ENCODE data around the gene RORB. TPM values are rescaled to one million over a fixed set of nuclear protein-coding genes. Genes with fewer than 3 reads are reported as not detected.

Gene RORB
- total RNA-seq, 1 donor from 2014 or later: 2.7 TPM

DNA sequence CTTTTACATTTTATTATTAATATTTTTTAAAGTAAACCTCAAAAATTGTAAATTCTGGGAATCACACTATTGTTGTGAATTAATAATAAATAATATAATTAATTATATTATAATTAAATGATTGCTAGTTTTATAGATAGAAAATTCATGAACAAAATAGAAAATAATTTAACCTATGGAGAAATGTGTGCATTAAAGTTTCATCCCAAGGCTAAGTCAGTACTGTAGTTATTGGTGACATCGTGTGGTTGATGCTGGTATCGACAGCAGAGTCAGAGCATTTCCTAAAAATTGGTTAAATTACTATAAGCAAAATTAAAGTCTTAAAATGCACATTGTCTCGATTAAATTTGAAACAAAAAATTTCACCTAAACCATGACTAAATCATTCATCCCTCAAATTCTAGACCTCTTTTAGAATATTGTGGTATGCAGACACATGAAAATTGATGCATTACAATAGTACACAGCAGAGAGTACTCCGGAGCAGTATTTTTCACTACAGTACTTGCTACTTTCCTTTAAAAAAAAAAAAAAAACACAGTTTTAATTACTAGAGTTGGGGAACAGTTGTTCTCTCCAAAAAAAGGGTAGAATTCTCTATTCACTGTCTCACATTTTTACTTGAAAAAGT lies 73.9 kb downstream of the RORB start:
- intact Hi-C loops (cut with DNase I): no loop called here
- no peak for TF ChIP-seq POLR2AphosphoS5 (IDR thresholded peaks at IDR 0.05; ENCODE audit: insufficient read depth in 1 of 2, low read depth in 1 of 2)
- TF ChIP-seq, protein P1, sequence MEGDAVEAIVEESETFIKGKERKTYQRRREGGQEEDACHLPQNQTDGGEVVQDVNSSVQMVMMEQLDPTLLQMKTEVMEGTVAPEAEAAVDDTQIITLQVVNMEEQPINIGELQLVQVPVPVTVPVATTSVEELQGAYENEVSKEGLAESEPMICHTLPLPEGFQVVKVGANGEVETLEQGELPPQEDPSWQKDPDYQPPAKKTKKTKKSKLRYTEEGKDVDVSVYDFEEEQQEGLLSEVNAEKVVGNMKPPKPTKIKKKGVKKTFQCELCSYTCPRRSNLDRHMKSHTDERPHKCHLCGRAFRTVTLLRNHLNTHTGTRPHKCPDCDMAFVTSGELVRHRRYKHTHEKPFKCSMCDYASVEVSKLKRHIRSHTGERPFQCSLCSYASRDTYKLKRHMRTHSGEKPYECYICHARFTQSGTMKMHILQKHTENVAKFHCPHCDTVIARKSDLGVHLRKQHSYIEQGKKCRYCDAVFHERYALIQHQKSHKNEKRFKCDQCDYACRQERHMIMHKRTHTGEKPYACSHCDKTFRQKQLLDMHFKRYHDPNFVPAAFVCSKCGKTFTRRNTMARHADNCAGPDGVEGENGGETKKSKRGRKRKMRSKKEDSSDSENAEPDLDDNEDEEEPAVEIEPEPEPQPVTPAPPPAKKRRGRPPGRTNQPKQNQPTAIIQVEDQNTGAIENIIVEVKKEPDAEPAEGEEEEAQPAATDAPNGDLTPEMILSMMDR (IDR thresholded peaks at IDR 0.05): peak in 2 of 3 experiments; percentile 15 to 53

DNA sequence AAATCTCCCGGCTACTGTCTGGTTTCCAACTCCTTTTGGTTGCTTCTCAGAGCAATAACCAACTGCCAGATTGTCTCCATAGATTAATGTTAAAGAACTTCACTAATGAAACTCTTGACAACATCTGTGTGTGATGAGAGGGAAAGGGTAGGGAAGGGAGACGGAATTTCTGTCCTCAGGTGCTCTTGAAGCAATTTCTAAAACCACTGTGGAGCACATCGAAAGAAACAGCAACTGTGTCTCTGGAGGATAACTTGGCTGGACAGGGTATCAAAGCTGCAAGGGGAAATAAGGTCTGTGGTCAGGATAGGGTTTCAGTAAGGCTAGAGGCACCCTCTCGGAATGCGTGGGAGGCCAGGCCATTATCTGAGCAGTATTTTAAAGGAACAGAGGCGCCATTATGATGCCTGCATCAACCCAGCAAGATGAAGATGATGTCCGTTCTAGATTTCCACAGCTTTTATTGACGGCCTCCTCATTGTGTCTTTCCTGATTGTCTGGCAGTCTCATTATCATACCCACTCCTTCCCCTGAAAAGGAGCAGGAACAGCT lies 76.6 kb downstream of the RORB start:
- Histone ChIP-seq H3K27me3 (no peaks in the 10 kb centered on the region), H3K4me1 (no peaks in the 10 kb centered on the region), H3K27ac (no peak overlapping the region), H3K36me3 (no peaks in the 10 kb centered on the region), H3K9me3 (no peaks in the 10 kb centered on the region), H3K4me3 (no peak overlapping the region)
- no peak for TF ChIP-seq POLR2AphosphoS5 (IDR thresholded peaks at IDR 0.05; ENCODE audit: insufficient read depth in 1 of 2, low read depth in 1 of 2)
- TF ChIP-seq, protein P1 (IDR thresholded peaks at IDR 0.05): no peak
- no peak for TF ChIP-seq POLR2A (IDR thresholded peaks at IDR 0.05)
- intact Hi-C loops (cut with DNase I): no loop called here
- DNase-seq (ENCODE audit: extremely low spot score in 2 of 2): no peak

More for the DNA sequence above, 73.9 kb downstream of the RORB start:
- no peaks in the 10 kb centered on the region for H3K4me1 ChIP-seq
- no peak for DNase-seq (ENCODE audit: extremely low spot score in 2 of 2)
- H3K4me3 ChIP-seq: no peak overlapping the region
- H3K27me3 ChIP-seq: no peaks in the 10 kb centered on the region
- no peak overlapping the region for H3K27ac ChIP-seq
- H3K36me3 ChIP-seq: no peaks in the 10 kb centered on the region
- H3K9me3 ChIP-seq: no peaks in the 10 kb centered on the region

DNA sequence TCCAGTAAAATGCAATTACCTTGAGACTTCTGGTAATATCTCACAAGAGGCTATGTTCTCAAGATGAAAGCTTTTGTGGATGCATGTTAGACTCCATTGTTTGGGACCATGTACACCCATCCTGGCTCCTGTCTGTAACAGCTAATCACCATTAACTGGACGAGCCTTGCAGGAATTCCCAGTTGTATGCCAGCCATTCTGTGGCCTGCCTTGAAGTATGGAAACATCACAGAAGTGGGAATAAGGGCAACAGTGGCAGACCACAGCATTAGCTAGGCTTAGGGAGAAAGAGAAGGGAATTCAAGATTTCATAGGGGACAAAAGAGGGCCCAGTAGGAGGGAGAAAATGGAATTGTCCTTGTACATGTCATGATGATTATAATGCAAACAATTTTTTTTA lies 79.0 kb downstream of the RORB start:
- Histone ChIP-seq H3K4me3 (no peak overlapping the region), H3K27me3 (no peaks in the 10 kb centered on the region), H3K36me3 (no peaks in the 10 kb centered on the region), H3K9me3 (no peaks in the 10 kb centered on the region), H3K4me1 (no peaks in the 10 kb centered on the region), H3K27ac (no peak overlapping the region)
- TF ChIP-seq POLR2A (IDR thresholded peaks at IDR 0.05): no peak
- TF ChIP-seq, protein P1 (IDR thresholded peaks at IDR 0.05): no peak
- TF ChIP-seq POLR2AphosphoS5 (IDR thresholded peaks at IDR 0.05; ENCODE audit: insufficient read depth in 1 of 2, low read depth in 1 of 2): no peak
- no peak for DNase-seq (ENCODE audit: extremely low spot score in 2 of 2)
- intact Hi-C loops (cut with DNase I): no loop called here

DNA sequence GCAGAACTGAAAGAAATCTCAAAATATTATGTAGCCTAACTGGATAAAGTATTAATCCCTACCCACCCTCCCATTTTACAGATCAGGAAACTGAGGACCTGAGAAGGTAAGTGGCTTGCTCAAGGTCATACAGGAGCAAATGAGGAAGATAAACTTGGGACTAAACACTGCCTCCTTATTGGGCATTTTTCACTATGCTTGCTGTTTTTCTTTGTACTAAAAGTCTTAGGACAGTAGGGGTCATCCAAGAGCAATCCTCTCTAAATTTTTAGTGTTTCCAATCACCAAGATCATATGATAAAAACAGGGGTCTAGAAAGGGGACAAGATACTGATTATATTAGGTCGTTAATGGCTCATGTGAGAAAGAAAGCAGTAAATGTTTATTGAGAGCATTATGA lies 80.8 kb downstream of the RORB start:
- no peak for DNase-seq (ENCODE audit: extremely low spot score in 2 of 2)
- H3K27ac ChIP-seq: no peak overlapping the region
- no peaks in the 10 kb centered on the region for H3K9me3 ChIP-seq
- no peaks in the 10 kb centered on the region for H3K27me3 ChIP-seq
- no peaks in the 10 kb centered on the region for H3K4me1 ChIP-seq
- no peak for TF ChIP-seq POLR2AphosphoS5 (IDR thresholded peaks at IDR 0.05; ENCODE audit: insufficient read depth in 1 of 2, low read depth in 1 of 2)
- TF ChIP-seq, protein P1 (IDR thresholded peaks at IDR 0.05): no peak
- no peak for TF ChIP-seq POLR2A (IDR thresholded peaks at IDR 0.05)
- intact Hi-C loops (cut with DNase I): no loop called here
- no peaks in the 10 kb centered on the region for H3K36me3 ChIP-seq
- no peak overlapping the region for H3K4me3 ChIP-seq

DNA sequence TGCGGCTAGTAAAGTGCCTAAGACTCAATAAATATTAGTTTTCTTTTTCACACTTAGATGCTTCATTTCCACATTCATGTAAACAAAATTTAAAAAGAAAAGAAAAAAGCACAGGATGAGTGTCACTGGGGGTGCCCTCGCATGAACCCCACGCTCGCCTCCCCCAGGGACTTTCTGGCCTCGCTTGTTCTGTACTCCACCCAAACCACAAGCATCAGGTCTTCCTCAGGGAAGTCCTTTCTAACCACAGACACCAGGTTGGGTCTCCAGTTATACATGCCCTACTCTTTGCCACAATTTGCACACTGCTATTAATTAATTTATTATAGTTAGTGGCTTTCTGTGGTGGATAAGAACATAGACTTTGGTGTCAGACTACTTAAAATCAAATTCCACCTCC lies 92.4 kb downstream of the RORB start:
- H3K9me3 ChIP-seq: no peaks in the 10 kb centered on the region
- H3K27ac ChIP-seq: no peak overlapping the region
- H3K4me1 ChIP-seq: no peaks in the 10 kb centered on the region
- TF ChIP-seq POLR2A (IDR thresholded peaks at IDR 0.05) (no peak), POLR2AphosphoS5 (IDR thresholded peaks at IDR 0.05; ENCODE audit: insufficient read depth in 1 of 2, low read depth in 1 of 2) (no peak)
- TF ChIP-seq, protein P1 (IDR thresholded peaks at IDR 0.05): no peak
- no peak for DNase-seq (ENCODE audit: extremely low spot score in 2 of 2)
- no peaks in the 10 kb centered on the region for H3K36me3 ChIP-seq
- intact Hi-C loops (cut with DNase I): no loop called here
- H3K4me3 ChIP-seq: no peak overlapping the region
- H3K27me3 ChIP-seq: no peaks in the 10 kb centered on the region

Measured in vagina (tissue), 2 donors.